Measurements from ENCODE around the gene KRT9.
A peak's percentile ranks its signal among the peaks of the same experiment; 100 is the strongest.

Gene KRT9

DNA sequence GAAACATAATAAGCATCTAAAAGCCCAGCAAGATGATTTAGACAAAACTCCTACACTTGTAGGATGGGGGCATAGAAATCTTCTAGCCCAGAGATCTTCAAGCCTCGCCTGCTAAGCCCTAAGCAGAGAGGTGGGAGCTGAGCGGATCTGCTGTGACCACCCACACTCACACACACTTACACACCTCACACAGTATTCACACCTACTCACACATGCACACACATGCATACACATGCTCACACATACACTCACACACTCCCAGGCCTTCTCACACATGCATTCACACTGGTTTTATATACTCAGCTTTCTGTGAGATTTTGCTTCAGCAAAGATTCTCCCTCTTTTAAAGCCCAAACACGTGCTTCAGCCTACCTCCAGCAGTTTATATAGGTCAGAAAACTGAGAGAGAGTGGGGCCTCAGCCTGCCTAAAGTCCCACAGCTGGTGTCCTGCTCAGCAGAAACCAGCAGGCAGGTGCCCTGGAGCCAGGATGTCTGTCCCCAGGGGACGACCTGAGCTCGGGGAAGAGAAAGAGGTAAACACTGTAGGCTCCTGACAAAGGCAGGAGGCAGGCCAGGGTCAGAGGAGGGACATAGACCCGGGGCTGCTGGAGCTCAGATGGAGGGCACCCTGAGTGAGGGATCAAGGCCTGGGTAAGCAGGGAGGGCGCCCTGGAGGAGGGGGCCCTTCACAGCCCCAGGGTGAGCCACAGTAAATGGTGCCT, 31.7 kb downstream of the KRT9 start:
- no peak overlapping the region for H2BK15ac ChIP-seq (replicated peaks; ENCODE audit: low read depth)

DNA sequence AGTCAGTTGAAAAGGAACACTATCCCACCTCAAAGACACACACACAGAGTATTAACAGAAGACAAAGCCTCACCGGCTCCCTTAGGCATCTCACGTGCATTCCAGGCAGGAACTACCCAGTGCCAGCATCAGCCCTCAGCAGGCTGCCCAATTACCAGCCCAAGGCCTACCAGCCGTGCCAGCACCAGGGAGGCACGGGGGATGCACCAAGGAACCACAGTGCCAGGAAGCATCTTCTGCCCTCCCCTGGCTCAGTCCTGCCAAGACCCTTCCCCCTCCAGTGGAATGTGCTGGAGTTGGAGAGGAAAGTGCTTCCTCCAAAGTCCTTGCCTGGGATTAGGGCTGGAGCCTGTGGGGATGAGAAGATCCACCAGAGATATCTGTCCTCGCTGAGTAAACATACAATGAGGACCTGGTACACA, 32.8 kb downstream of the KRT9 start:
- Histone ChIP-seq H2BK15ac (replicated peaks; ENCODE audit: low read depth) (no peak overlapping the region), H3K36me3 (ENCODE audit: control insufficient read depth, insufficient read depth, low read length) (no peaks in the 10 kb centered on the region), H3K79me2 (ENCODE audit: control insufficient read depth, insufficient read depth, low read length) (no peaks in the 10 kb centered on the region), H4K5ac (ENCODE audit: low read length) (no peak overlapping the region), H3K4me3 (ENCODE audit: low read length) (no peak overlapping the region), H3K23ac (ENCODE audit: low read length) (no peak overlapping the region), H3K56ac (ENCODE audit: low read length) (no peak overlapping the region), H4K8ac (ENCODE audit: low read depth, low read length) (no peak overlapping the region), H3K4me2 (ENCODE audit: low read length) (no peak overlapping the region), H2BK5ac (ENCODE audit: low read length) (no peak overlapping the region), H3K18ac (ENCODE audit: low read length) (no peak overlapping the region), H3K4me1 (ENCODE audit: control insufficient read depth, low read depth, low read length) (peaks cover 23% of the 10 kb centered on the region), H3K27ac (ENCODE audit: low read depth, low read length) (no peak overlapping the region), H3K4ac (ENCODE audit: low read depth, low read length) (no peak overlapping the region), H3K79me1 (ENCODE audit: low read length) (no peaks in the 10 kb centered on the region), H2BK120ac (ENCODE audit: low read depth, low read length) (no peak overlapping the region), H3K27me3 (ENCODE audit: insufficient read depth, low read length, poor library complexity) (no peaks in the 10 kb centered on the region), H3K9ac (ENCODE audit: low read length) (no peak overlapping the region), H2AK5ac (ENCODE audit: low read length) (peak overlapping the region; percentile 27)
- no CpG with 5 or more reads among the region's 5 CpGs for WGBS (ENCODE audit: extremely low coverage, insufficient coverage, low lambda C conversion rate)
- DNase-seq = peak; percentile 76

More for the DNA sequence above, 31.7 kb downstream of the KRT9 start:
- H3K27me3 ChIP-seq (ENCODE audit: insufficient read depth, low read length, poor library complexity) = no peaks in the 10 kb centered on the region
- H3K56ac ChIP-seq (ENCODE audit: low read length) = peak overlapping the region; percentile 45
- H3K4me1 ChIP-seq (ENCODE audit: control insufficient read depth, low read depth, low read length) = peaks cover 23% of the 10 kb centered on the region
- H3K18ac ChIP-seq (ENCODE audit: low read length) = no peak overlapping the region
- H3K79me1 ChIP-seq (ENCODE audit: low read length) = no peaks in the 10 kb centered on the region
- H3K4me2 ChIP-seq (ENCODE audit: low read length) = no peak overlapping the region
- H2BK5ac ChIP-seq (ENCODE audit: low read length) = no peak overlapping the region
- no peak overlapping the region for H2BK120ac ChIP-seq (ENCODE audit: low read depth, low read length)
- H3K9ac ChIP-seq (ENCODE audit: low read length) = no peak overlapping the region
- H3K4me3 ChIP-seq (ENCODE audit: low read length) = no peak overlapping the region
- no peak overlapping the region for H4K5ac ChIP-seq (ENCODE audit: low read length)
- no peak for DNase-seq
- H3K79me2 ChIP-seq (ENCODE audit: control insufficient read depth, insufficient read depth, low read length) = no peaks in the 10 kb centered on the region
- H2AK5ac ChIP-seq (ENCODE audit: low read length) = no peak overlapping the region
- peak overlapping the region; percentile 1 for H3K4ac ChIP-seq (ENCODE audit: low read depth, low read length)
- no CpG with 5 or more reads among the region's 7 CpGs for WGBS (ENCODE audit: extremely low coverage, insufficient coverage, low lambda C conversion rate)
- H3K36me3 ChIP-seq (ENCODE audit: control insufficient read depth, insufficient read depth, low read length) = no peaks in the 10 kb centered on the region
- no peak overlapping the region for H3K23ac ChIP-seq (ENCODE audit: low read length)
- no peak overlapping the region for H3K27ac ChIP-seq (ENCODE audit: low read depth, low read length)
- no peak overlapping the region for H4K8ac ChIP-seq (ENCODE audit: low read depth, low read length)

DNA sequence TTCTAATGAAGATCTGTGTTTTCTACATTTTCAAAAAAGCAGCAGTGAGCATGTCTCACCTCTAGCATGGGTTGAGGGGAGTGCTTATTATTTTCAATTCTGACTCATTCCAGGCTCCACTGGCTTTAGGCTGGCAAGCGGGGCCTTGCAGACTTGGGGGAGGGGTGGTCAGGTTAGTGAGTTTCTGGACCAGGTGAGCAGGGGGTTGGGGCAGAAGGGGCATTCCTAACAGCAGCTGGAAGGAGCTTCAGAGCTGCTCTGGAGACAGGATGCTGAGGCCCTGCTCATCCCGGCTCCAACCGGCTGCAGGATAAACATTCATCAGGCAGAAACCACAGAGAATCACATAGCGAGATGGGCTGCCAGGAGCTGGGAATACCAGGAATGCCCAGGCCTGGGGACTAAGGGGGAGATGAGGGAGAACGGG, 33.3 kb downstream of the KRT9 start:
- Histone ChIP-seq H3K27ac (ENCODE audit: low read depth, low read length) (no peak overlapping the region), H3K18ac (ENCODE audit: low read length) (no peak overlapping the region), H3K4ac (ENCODE audit: low read depth, low read length) (no peak overlapping the region), H2BK5ac (ENCODE audit: low read length) (no peak overlapping the region), H3K27me3 (ENCODE audit: insufficient read depth, low read length, poor library complexity) (no peaks in the 10 kb centered on the region), H3K56ac (ENCODE audit: low read length) (no peak overlapping the region), H3K23ac (ENCODE audit: low read length) (no peak overlapping the region), H2AK5ac (ENCODE audit: low read length) (no peak overlapping the region), H3K4me1 (ENCODE audit: control insufficient read depth, low read depth, low read length) (peaks cover 23% of the 10 kb centered on the region), H4K5ac (ENCODE audit: low read length) (no peak overlapping the region), H3K9ac (ENCODE audit: low read length) (no peak overlapping the region), H4K8ac (ENCODE audit: low read depth, low read length) (no peak overlapping the region), H3K4me2 (ENCODE audit: low read length) (no peak overlapping the region), H3K36me3 (ENCODE audit: control insufficient read depth, insufficient read depth, low read length) (no peaks in the 10 kb centered on the region), H2BK15ac (replicated peaks; ENCODE audit: low read depth) (no peak overlapping the region), H3K79me1 (ENCODE audit: low read length) (no peaks in the 10 kb centered on the region), H3K4me3 (ENCODE audit: low read length) (no peak overlapping the region), H3K79me2 (ENCODE audit: control insufficient read depth, insufficient read depth, low read length) (no peaks in the 10 kb centered on the region), H2BK120ac (ENCODE audit: low read depth, low read length) (no peak overlapping the region)
- no CpG with 5 or more reads among the region's 5 CpGs for WGBS (ENCODE audit: extremely low coverage, insufficient coverage, low lambda C conversion rate)
- DNase-seq = peak; percentile 57

DNA sequence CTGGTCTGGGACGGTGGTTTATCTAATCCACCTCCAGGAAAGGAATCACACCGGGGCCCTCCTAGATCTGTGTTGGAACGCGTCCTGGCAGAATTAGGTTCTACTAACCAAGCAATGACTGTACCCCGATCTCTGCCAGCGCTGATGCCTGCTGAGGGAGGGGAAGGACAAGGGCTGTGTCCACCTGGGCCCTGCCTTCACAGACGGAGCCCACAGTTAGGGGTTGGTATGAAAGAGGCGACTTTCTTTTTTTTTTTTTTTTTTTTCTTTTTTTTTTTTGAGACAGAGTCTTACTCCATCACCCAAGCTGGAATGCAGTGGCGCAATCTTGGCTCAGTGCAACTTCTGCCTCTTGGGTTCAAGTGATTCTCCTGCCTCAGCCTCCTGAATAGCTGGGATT, 33.9 kb downstream of the KRT9 start:
- no peak overlapping the region for H4K8ac ChIP-seq (ENCODE audit: low read depth, low read length)
- H3K4me1 ChIP-seq (ENCODE audit: control insufficient read depth, low read depth, low read length) = peaks cover 23% of the 10 kb centered on the region
- no peak overlapping the region for H3K27ac ChIP-seq (ENCODE audit: low read depth, low read length)

DNA sequence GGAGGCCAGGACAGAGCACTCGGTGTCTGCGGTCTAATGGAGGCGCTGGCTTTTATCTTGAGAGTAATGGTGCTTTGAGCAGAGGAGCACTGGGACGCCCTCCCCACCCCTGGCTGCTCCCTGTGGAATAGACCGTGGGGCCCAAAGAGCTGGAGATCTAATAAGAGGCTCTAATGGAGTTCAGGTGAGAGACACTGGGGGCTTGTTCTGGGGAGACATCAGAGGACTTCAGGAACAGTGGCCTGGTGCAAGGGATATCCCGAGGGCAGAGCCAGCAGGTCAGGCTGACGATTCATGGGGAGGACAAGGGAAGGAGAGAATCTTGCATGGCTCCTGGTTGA, 34.3 kb downstream of the KRT9 start:
- Histone ChIP-seq H3K4me3 (ENCODE audit: low read length) (no peak overlapping the region), H3K79me2 (ENCODE audit: control insufficient read depth, insufficient read depth, low read length) (no peaks in the 10 kb centered on the region), H2AK5ac (ENCODE audit: low read length) (no peak overlapping the region), H3K27ac (ENCODE audit: low read depth, low read length) (no peak overlapping the region), H3K23ac (ENCODE audit: low read length) (no peak overlapping the region), H3K36me3 (ENCODE audit: control insufficient read depth, insufficient read depth, low read length) (no peaks in the 10 kb centered on the region), H4K8ac (ENCODE audit: low read depth, low read length) (no peak overlapping the region), H4K5ac (ENCODE audit: low read length) (no peak overlapping the region), H2BK5ac (ENCODE audit: low read length) (no peak overlapping the region), H3K56ac (ENCODE audit: low read length) (peak overlapping the region; percentile 69), H3K9ac (ENCODE audit: low read length) (no peak overlapping the region), H3K4me2 (ENCODE audit: low read length) (no peak overlapping the region), H3K27me3 (ENCODE audit: insufficient read depth, low read length, poor library complexity) (no peaks in the 10 kb centered on the region), H2BK15ac (replicated peaks; ENCODE audit: low read depth) (no peak overlapping the region), H3K4ac (ENCODE audit: low read depth, low read length) (peak overlapping the region; percentile 61), H2BK120ac (ENCODE audit: low read depth, low read length) (no peak overlapping the region), H3K18ac (ENCODE audit: low read length) (peak overlapping the region; percentile 2), H3K4me1 (ENCODE audit: control insufficient read depth, low read depth, low read length) (peaks cover 23% of the 10 kb centered on the region), H3K79me1 (ENCODE audit: low read length) (no peaks in the 10 kb centered on the region)
- no CpG with 5 or more reads among the region's 7 CpGs for WGBS (ENCODE audit: extremely low coverage, insufficient coverage, low lambda C conversion rate)
- no peak for DNase-seq

More for the DNA sequence above, 33.9 kb downstream of the KRT9 start:
- no peak overlapping the region for H3K4me2 ChIP-seq (ENCODE audit: low read length)
- H3K79me1 ChIP-seq (ENCODE audit: low read length) = no peaks in the 10 kb centered on the region
- no peak overlapping the region for H2BK5ac ChIP-seq (ENCODE audit: low read length)
- no peak overlapping the region for H2BK120ac ChIP-seq (ENCODE audit: low read depth, low read length)
- no peaks in the 10 kb centered on the region for H3K79me2 ChIP-seq (ENCODE audit: control insufficient read depth, insufficient read depth, low read length)
- no peak overlapping the region for H3K4me3 ChIP-seq (ENCODE audit: low read length)
- H3K56ac ChIP-seq (ENCODE audit: low read length) = no peak overlapping the region
- peak overlapping the region; percentile 1 for H3K4ac ChIP-seq (ENCODE audit: low read depth, low read length)
- no CpG with 5 or more reads among the region's 9 CpGs for WGBS (ENCODE audit: extremely low coverage, insufficient coverage, low lambda C conversion rate)
- no peak overlapping the region for H3K23ac ChIP-seq (ENCODE audit: low read length)
- H2BK15ac ChIP-seq (replicated peaks; ENCODE audit: low read depth) = no peak overlapping the region
- no peak for DNase-seq
- no peak overlapping the region for H3K9ac ChIP-seq (ENCODE audit: low read length)
- no peak overlapping the region for H2AK5ac ChIP-seq (ENCODE audit: low read length)
- no peak overlapping the region for H4K5ac ChIP-seq (ENCODE audit: low read length)
- no peaks in the 10 kb centered on the region for H3K27me3 ChIP-seq (ENCODE audit: insufficient read depth, low read length, poor library complexity)
- peak overlapping the region; percentile 2 for H3K18ac ChIP-seq (ENCODE audit: low read length)
- H3K36me3 ChIP-seq (ENCODE audit: control insufficient read depth, insufficient read depth, low read length) = no peaks in the 10 kb centered on the region

Measured in mesendoderm (in vitro differentiated cells).